HG02610 (cell line): ENCODE data around the gene CT47A1.
"Not testable (repeated sequence)": the region's sequence is repeated elsewhere in the genome, so short reads cannot be mapped to it uniquely, and the experiment has no call there.

Experiments
- ATAC-seq: cut with Tn5 transposase; IDR thresholded peaks from one replicate; pipeline ENCODE4 v1.9.1; 2021; ENCODE audit warnings: mild to moderate bottlenecking, moderate library complexity; ENCODE audit not compliant: unreplicated experiment

The CT47A1 gene

GRCh38 chrX:120985660-120986059 lies at the start of gene CT47A1:
CT47A1 (minus strand) TSS chrX:120985760; CDS start chrX:120985529, 231 bp downstream.
- not testable (repeated sequence) for ATAC-seq

- ATAC-seq = no peak
Measured at GRCh38 chrX:121032531-121032930, 47.0 kb upstream of the CT47A1 start.

GRCh38 chrX:121030083-121030482 lies 44.5 kb upstream of the CT47A1 start:
- ATAC-seq = no peak

GRCh38 chrX:121028419-121028818 lies 42.9 kb upstream of the CT47A1 start:
- no peak for ATAC-seq

GRCh38 chrX:121014826-121015225 lies 29.3 kb upstream of the CT47A1 start:
- ATAC-seq = no peak

- ATAC-seq = no peak
Measured at GRCh38 chrX:121013897-121014455, 28.4 kb upstream of the CT47A1 start.

GRCh38 chrX:121011254-121011653 lies 25.7 kb upstream of the CT47A1 start:
- ATAC-seq = no peak

GRCh38 chrX:121010218-121010617 lies 24.7 kb upstream of the CT47A1 start:
- ATAC-seq = no peak

GRCh38 chrX:121009764-121010163 lies 24.2 kb upstream of the CT47A1 start:
- ATAC-seq = no peak

GRCh38 chrX:121008920-121009319 lies 23.4 kb upstream of the CT47A1 start:
- ATAC-seq = no peak

- no peak for ATAC-seq
Measured at GRCh38 chrX:121000589-121000988, 15.0 kb upstream of the CT47A1 start.

GRCh38 chrX:120999413-120999812 lies 13.9 kb upstream of the CT47A1 start:
- ATAC-seq = no peak

GRCh38 chrX:120956500-120956899 lies 29.1 kb downstream of the CT47A1 start, which contains the start of gene CT47A7:
CT47A7 (minus strand) TSS chrX:120956600; CDS start chrX:120956345, 255 bp downstream.
- not testable (repeated sequence) for ATAC-seq
